HG03064 (cell line): ENCODE measurements around the gene OSMR.
"Not testable (repeated sequence)": the region's sequence is repeated elsewhere in the genome, so short reads cannot be mapped to it uniquely, and the experiment has no call there.

Experiments
- ATAC-seq: cut with Tn5 transposase; IDR thresholded peaks from one replicate; pipeline ENCODE4 v1.9.1; 2021; ENCODE audit warnings: low read depth; ENCODE audit not compliant: unreplicated experiment

OSMR gene

GRCh38 chr5:38830521-38831051 is 15.2 kb upstream of the OSMR start:
- ATAC-seq, result no peak

GRCh38 chr5:38831117-38831516 is 14.7 kb upstream of the OSMR start:
- ATAC-seq, result no peak

- no peak for ATAC-seq
Measured at GRCh38 chr5:38831909-38832308, 13.9 kb upstream of the OSMR start.

GRCh38 chr5:38832810-38833209 is 13.0 kb upstream of the OSMR start:
- no peak for ATAC-seq

GRCh38 chr5:38835887-38836286 is 9.9 kb upstream of the OSMR start:
- ATAC-seq, result no peak

- no peak for ATAC-seq
Measured at GRCh38 chr5:38837416-38837815, 8.4 kb upstream of the OSMR start.

GRCh38 chr5:38837932-38838331 is 7.9 kb upstream of the OSMR start:
- no peak for ATAC-seq

- ATAC-seq, result no peak
Measured at GRCh38 chr5:38843665-38844064, 2.1 kb upstream of the OSMR start.

GRCh38 chr5:38846379-38847011 is 683 bp downstream of the OSMR start:
- ATAC-seq, result no peak

GRCh38 chr5:38847559-38848347 is 1.9 kb downstream of the OSMR start:
- ATAC-seq, result no peak

GRCh38 chr5:38848637-38849036 is 2.8 kb downstream of the OSMR start:
- no peak for ATAC-seq

GRCh38 chr5:38851640-38852039 is 5.8 kb downstream of the OSMR start:
- not testable (repeated sequence) for ATAC-seq

GRCh38 chr5:38853753-38854470 is 8.1 kb downstream of the OSMR start:
- no peak for ATAC-seq

- ATAC-seq, result no peak
Measured at GRCh38 chr5:38854907-38855306, 9.1 kb downstream of the OSMR start.

GRCh38 chr5:38856660-38857059 is 10.8 kb downstream of the OSMR start:
- no peak for ATAC-seq

- no peak for ATAC-seq
Measured at GRCh38 chr5:38858839-38859238, 13.0 kb downstream of the OSMR start.

GRCh38 chr5:38861986-38862770 is 16.4 kb downstream of the OSMR start:
- ATAC-seq, result not testable (repeated sequence)

- ATAC-seq, result no peak
Measured at GRCh38 chr5:38866362-38867031, 20.7 kb downstream of the OSMR start.

GRCh38 chr5:38867032-38867398 is 21.2 kb downstream of the OSMR start:
- no peak for ATAC-seq

GRCh38 chr5:38867416-38867815 is 21.6 kb downstream of the OSMR start:
- ATAC-seq, result no peak
